ENCODE results near the gene PRICKLE4.
A peak's percentile ranks its signal among the peaks of the same experiment; 100 is the strongest.

The PRICKLE4 gene

GRCh38 chr6:41781366-41781730 lies 766 bp downstream of the PRICKLE4 start:
- Histone ChIP-seq H4K20me1 (ENCODE audit: insufficient read depth, low read length) (no peaks in the 10 kb centered on the region), H3K79me2 (ENCODE audit: low read length) (peaks cover 5% of the 10 kb centered on the region; the same call in 1 of the 2 replicates), H3K27ac (ENCODE audit: low read length) (no peak overlapping the region), H3K27me3 (ENCODE audit: low read depth, low read length) (peaks cover 8% of the 10 kb centered on the region; the same call in 1 of the 2 replicates), H2AFZ (ENCODE audit: low read depth, low read length) (no peak overlapping the region; the same call in 1 of the 2 replicates), H3K9me3 (ENCODE audit: insufficient read depth, low read length) (no peaks in the 10 kb centered on the region), H3K4me2 (ENCODE audit: low read length) (peak overlapping the region; percentile 88), H3K4me3 (ENCODE audit: low read length) (peak overlapping the region; percentile 87), H3K9ac (ENCODE audit: low read length) (no peak overlapping the region), H3K36me3 (replicated peaks; ENCODE audit: low read depth, low read length) (no peaks in the 10 kb centered on the region), H3K4me1 (ENCODE audit: low read length) (peaks cover 42% of the 10 kb centered on the region)
- TF ChIP-seq EZH2phosphoT487 (IDR thresholded peaks at IDR 0.05; ENCODE audit: low read depth) (no peak), CTCF (IDR thresholded peaks at IDR 0.05; ENCODE audit: low read depth, low read length) (no peak)

GRCh38 chr6:41783106-41783780 lies 2.7 kb downstream of the PRICKLE4 start:
- H3K36me3 ChIP-seq (replicated peaks; ENCODE audit: low read depth, low read length), result no peaks in the 10 kb centered on the region
- no peaks in the 10 kb centered on the region for H4K20me1 ChIP-seq (ENCODE audit: insufficient read depth, low read length)
- no peak overlapping the region for H3K9ac ChIP-seq (ENCODE audit: low read length)
- H3K4me1 ChIP-seq (ENCODE audit: low read length), result peaks cover 42% of the 10 kb centered on the region
- no peak overlapping the region for H3K4me3 ChIP-seq (ENCODE audit: low read length)
- peaks cover 8% of the 10 kb centered on the region; the same call in 1 of the 2 replicates for H3K27me3 ChIP-seq (ENCODE audit: low read depth, low read length)
- H2AFZ ChIP-seq (ENCODE audit: low read depth, low read length), result no peak overlapping the region
- H3K79me2 ChIP-seq (ENCODE audit: low read length), result peaks cover 11% of the 10 kb centered on the region
- H3K9me3 ChIP-seq (ENCODE audit: insufficient read depth, low read length), result no peaks in the 10 kb centered on the region
- H3K4me2 ChIP-seq (ENCODE audit: low read length), result no peak overlapping the region
- H3K27ac ChIP-seq (ENCODE audit: low read length), result no peak overlapping the region
- TF ChIP-seq EZH2phosphoT487 (IDR thresholded peaks at IDR 0.05; ENCODE audit: low read depth) (no peak), CTCF (IDR thresholded peaks at IDR 0.05; ENCODE audit: low read depth, low read length) (no peak)

- TF ChIP-seq EZH2phosphoT487 (IDR thresholded peaks at IDR 0.05; ENCODE audit: low read depth), result no peak
- no peak for TF ChIP-seq CTCF (IDR thresholded peaks at IDR 0.05; ENCODE audit: low read depth, low read length)
- Histone ChIP-seq H3K4me1 (ENCODE audit: low read length) (peaks cover 36% of the 10 kb centered on the region), H3K9ac (ENCODE audit: low read length) (no peak overlapping the region), H3K27ac (ENCODE audit: low read length) (no peak overlapping the region), H3K36me3 (replicated peaks; ENCODE audit: low read depth, low read length) (peaks cover 9% of the 10 kb centered on the region), H3K27me3 (ENCODE audit: low read depth, low read length) (peaks cover 8% of the 10 kb centered on the region; the same call in 1 of the 2 replicates), H2AFZ (ENCODE audit: low read depth, low read length) (no peak overlapping the region), H3K79me2 (ENCODE audit: low read length) (peaks cover 20% of the 10 kb centered on the region), H3K9me3 (ENCODE audit: insufficient read depth, low read length) (no peaks in the 10 kb centered on the region), H3K4me3 (ENCODE audit: low read length) (no peak overlapping the region), H4K20me1 (ENCODE audit: insufficient read depth, low read length) (no peaks in the 10 kb centered on the region), H3K4me2 (ENCODE audit: low read length) (peak overlapping the region; percentile 28)
Observed at GRCh38 chr6:41784581-41785171, 4.1 kb downstream of the PRICKLE4 start.

GRCh38 chr6:41785254-41785653 lies 4.7 kb downstream of the PRICKLE4 start:
- H3K4me2 ChIP-seq (ENCODE audit: low read length), result peak overlapping the region; percentile 89; the same call in 1 of the 2 replicates
- peaks cover 8% of the 10 kb centered on the region; the same call in 1 of the 2 replicates for H3K27me3 ChIP-seq (ENCODE audit: low read depth, low read length)
- H3K4me3 ChIP-seq (ENCODE audit: low read length), result peak overlapping the region; percentile 98; the same call in 1 of the 2 replicates
- no peak overlapping the region for H3K27ac ChIP-seq (ENCODE audit: low read length)
- no peaks in the 10 kb centered on the region for H3K9me3 ChIP-seq (ENCODE audit: insufficient read depth, low read length)
- H3K79me2 ChIP-seq (ENCODE audit: low read length), result peaks cover 26% of the 10 kb centered on the region
- peaks cover 14% of the 10 kb centered on the region for H3K36me3 ChIP-seq (replicated peaks; ENCODE audit: low read depth, low read length)
- no peak for TF ChIP-seq EZH2phosphoT487 (IDR thresholded peaks at IDR 0.05; ENCODE audit: low read depth)
- TF ChIP-seq CTCF (IDR thresholded peaks at IDR 0.05; ENCODE audit: low read depth, low read length), result no peak
- no peak overlapping the region for H3K9ac ChIP-seq (ENCODE audit: low read length)
- no peaks in the 10 kb centered on the region for H4K20me1 ChIP-seq (ENCODE audit: insufficient read depth, low read length)
- peaks cover 36% of the 10 kb centered on the region for H3K4me1 ChIP-seq (ENCODE audit: low read length)
- no peak overlapping the region for H2AFZ ChIP-seq (ENCODE audit: low read depth, low read length)

Data from OCI-LY3 (cell line).